Muscle of leg (tissue), 11 donors: Measurements from ENCODE around the gene RBAK. TPM values are rescaled to one million over a fixed set of nuclear protein-coding genes. Genes with fewer than 3 reads are reported as not detected.
A peak's percentile ranks its signal among the peaks of the same experiment; 100 is the strongest.
"Not testable (repeated sequence)": the region's sequence is repeated elsewhere in the genome, so short reads cannot be mapped to it uniquely, and the experiment has no call there.

Experiments
- DNase-seq: peaks from one replicate; pipeline ENCODE4 v3.0.0; 2013
- H3K27ac ChIP-seq: one replicate; pipeline ENCODE4 v1.5.1; 2013; ENCODE audit warnings: mild to moderate bottlenecking, low read length, control low read depth
- H3K27me3 ChIP-seq: one replicate; pipeline ENCODE4 v1.6.1; 2013; ENCODE audit warnings: low read length; ENCODE audit not compliant: control insufficient read depth, insufficient read depth
- H3K36me3 ChIP-seq: one replicate; pipeline ENCODE4 v1.6.1; 2013; ENCODE audit warnings: low read length; ENCODE audit not compliant: control insufficient read depth, insufficient read depth
- H3K4me1 ChIP-seq: one replicate; pipeline ENCODE4 v1.6.1; 2013; ENCODE audit warnings: low read length; ENCODE audit not compliant: control insufficient read depth, insufficient read depth
- H3K4me3 ChIP-seq: one replicate; pipeline ENCODE4 v1.5.1; 2013; ENCODE audit warnings: low read length, control low read depth
- H3K9me3 ChIP-seq: replicated peaks from 2 replicates; pipeline ENCODE4 v1.6.1; 2013; ENCODE audit warnings: low read depth, low read length; ENCODE audit not compliant: control insufficient read depth
- WGBS: methylation state at CpG from one replicate; pipeline ENCODE4 v1.1.5; 2013; ENCODE audit warnings: missing lambda C conversion rate; ENCODE audit not compliant: insufficient coverage; 5-methylcytosine and 5-hydroxymethylcytosine counted together
- polyA plus RNA-seq, 8 donors: library from polyadenylated mRNA; unstranded; fragments of 120-200 nt; gene quantifications; one replicate each; pipeline versions ENCODE4 v1.2.1 to v1.2.3, GENCODE V29; 2013; ENCODE audit warnings: inconsistent platforms in 1 of 8, low replicate concordance in 1 of 8; ENCODE audit not compliant: insufficient read length in 8 of 8, insufficient read depth in 1 of 8
- total RNA-seq: library from RNA; stranded (reverse); fragments of 120-200 nt; gene quantifications from one replicate; pipeline ENCODE4 v1.2.4, GENCODE V29; 2013

The RBAK gene
- total and polyA plus RNA-seq, 9 donors, result 6.7 to 12.6 (median 10.6) TPM

GRCh38 chr7:5077740-5078139, 32.1 kb downstream of the RBAK start:
- 16% methylated on average over 7 of the region's 11 CpGs for WGBS
- peak; percentile 39 for DNase-seq
- peaks cover 12% of the 10 kb centered on the region for H3K27me3 ChIP-seq

GRCh38 chr7:5082806-5083205, 37.1 kb downstream of the RBAK start:
- H3K4me1 ChIP-seq, result peaks cover 3% of the 10 kb centered on the region
- no peaks in the 10 kb centered on the region for H3K36me3 ChIP-seq
- no peak for DNase-seq
- WGBS, result 60% methylated on average over 2 of the region's 7 CpGs
- peaks cover 17% of the 10 kb centered on the region for H3K27me3 ChIP-seq
- no peaks in the 10 kb centered on the region for H3K9me3 ChIP-seq
- H3K27ac ChIP-seq, result no peak overlapping the region
- H3K4me3 ChIP-seq, result no peak overlapping the region

More at GRCh38 chr7:5077740-5078139, 32.1 kb downstream of the RBAK start:
- no peak overlapping the region for H3K27ac ChIP-seq
- peaks cover 3% of the 10 kb centered on the region for H3K4me1 ChIP-seq
- H3K36me3 ChIP-seq, result no peaks in the 10 kb centered on the region
- no peaks in the 10 kb centered on the region for H3K9me3 ChIP-seq
- no peak overlapping the region for H3K4me3 ChIP-seq

GRCh38 chr7:5083311-5083711, 37.7 kb downstream of the RBAK start:
- Histone ChIP-seq H3K4me1 (peaks cover 3% of the 10 kb centered on the region), H3K27ac (no peak overlapping the region), H3K4me3 (no peak overlapping the region), H3K27me3 (peaks cover 17% of the 10 kb centered on the region), H3K9me3 (no peaks in the 10 kb centered on the region), H3K36me3 (no peaks in the 10 kb centered on the region)
- WGBS, result 92% methylated on average over 20 of the region's 24 CpGs
- DNase-seq, result no peak

- Histone ChIP-seq H3K36me3 (no peaks in the 10 kb centered on the region), H3K27ac (no peak overlapping the region), H3K4me1 (peaks cover 3% of the 10 kb centered on the region), H3K9me3 (no peaks in the 10 kb centered on the region), H3K4me3 (no peak overlapping the region), H3K27me3 (peaks cover 17% of the 10 kb centered on the region)
- no peak for DNase-seq
- WGBS, result 87% methylated on average over 7 of the region's 9 CpGs
These were observed 40.6 kb downstream of the RBAK start for GRCh38 chr7:5086256-5086655.

- DNase-seq, H3K4me3 ChIP-seq, H3K27ac ChIP-seq, H3K9me3 ChIP-seq, H3K36me3 ChIP-seq, H3K4me1 ChIP-seq: not testable (repeated sequence)
- 58% methylated on average over 7 of the region's 12 CpGs for WGBS
- peaks cover 11% of the 10 kb centered on the region for H3K27me3 ChIP-seq
These were observed 42.7 kb downstream of the RBAK start for GRCh38 chr7:5088228-5088833.

- H3K36me3 ChIP-seq, result no peaks in the 10 kb centered on the region
- DNase-seq, result no peak
- WGBS, result 62% methylated on average over 7 of the region's 8 CpGs
- no peak overlapping the region for H3K27ac ChIP-seq
- peaks cover 11% of the 10 kb centered on the region for H3K9me3 ChIP-seq
- H3K4me1 ChIP-seq, result peaks cover 3% of the 10 kb centered on the region
- H3K27me3 ChIP-seq, result peaks cover 11% of the 10 kb centered on the region
- no peak overlapping the region for H3K4me3 ChIP-seq
These were observed 43.2 kb downstream of the RBAK start for GRCh38 chr7:5088906-5089305.

GRCh38 chr7:5093948-5094347, 48.3 kb downstream of the RBAK start:
- WGBS, result 60% methylated on average over 2 of the region's 5 CpGs
- Histone ChIP-seq H3K4me3 (no peak overlapping the region), H3K36me3 (no peaks in the 10 kb centered on the region), H3K27ac (no peak overlapping the region), H3K27me3 (no peaks in the 10 kb centered on the region), H3K9me3 (peaks cover 17% of the 10 kb centered on the region), H3K4me1 (no peaks in the 10 kb centered on the region)
- no peak for DNase-seq

- no peak overlapping the region for H3K27ac ChIP-seq
- no peak for DNase-seq
- no peak overlapping the region for H3K4me3 ChIP-seq
- peaks cover 19% of the 10 kb centered on the region for H3K9me3 ChIP-seq
- no peaks in the 10 kb centered on the region for H3K4me1 ChIP-seq
- H3K27me3 ChIP-seq, result no peaks in the 10 kb centered on the region
- no peaks in the 10 kb centered on the region for H3K36me3 ChIP-seq
- no CpG with 5 or more reads among the region's 2 CpGs for WGBS
These were observed 49.0 kb downstream of the RBAK start for GRCh38 chr7:5094641-5095040.

- no peak for DNase-seq
- H3K4me1 ChIP-seq, result no peaks in the 10 kb centered on the region
- H3K27me3 ChIP-seq, result no peaks in the 10 kb centered on the region
- H3K27ac ChIP-seq, result no peak overlapping the region
- H3K4me3 ChIP-seq, result no peak overlapping the region
- no peaks in the 10 kb centered on the region for H3K36me3 ChIP-seq
- 71% methylated on average over 6 of the region's 7 CpGs for WGBS
- no peaks in the 10 kb centered on the region for H3K9me3 ChIP-seq
These were observed 70.7 kb downstream of the RBAK start for GRCh38 chr7:5116359-5116758.

GRCh38 chr7:5117095-5117970, 71.7 kb downstream of the RBAK start:
- H3K27ac ChIP-seq, result no peak overlapping the region
- 86% methylated on average over 56 of the region's 56 CpGs for WGBS
- no peak for DNase-seq
- H3K36me3 ChIP-seq, result no peaks in the 10 kb centered on the region
- no peaks in the 10 kb centered on the region for H3K4me1 ChIP-seq
- H3K9me3 ChIP-seq, result no peaks in the 10 kb centered on the region
- H3K4me3 ChIP-seq, result no peak overlapping the region
- no peaks in the 10 kb centered on the region for H3K27me3 ChIP-seq
